Stimulated activated effector memory CD8-positive, alpha-beta T cell treated with anti-CD3 and anti-CD28 coated beads, Interleukin-12 subunit alpha, Interleukin-12 subunit beta, amount 100 ng/mL, for 72 hours (primary cell): ENCODE measurements around the gene ARHGAP33.

ENCODE experiments used
- ATAC-seq: fragments of 150-1000 bp; cut with Tn5 transposase; 2 replicates; pipeline ENCODE4 v1.10.0; 2021
- DNase-seq, 2 donors: peaks; one replicate each; pipeline ENCODE4 v3.0.0; 2021 to 2022; ENCODE audit warnings: low spot score in 2 of 2
- H3K27ac Mint-ChIP-seq: one replicate; pipeline ENCODE4 v1.8.0; 2022; ENCODE audit warnings: mild to moderate bottlenecking, mixed read lengths
- H3K36me3 Mint-ChIP-seq: one replicate; pipeline ENCODE4 v1.8.0; 2022; ENCODE audit warnings: mild to moderate bottlenecking, mixed read lengths
- H3K4me1 Mint-ChIP-seq: one replicate; pipeline ENCODE4 v1.8.0; 2022; ENCODE audit warnings: mixed read lengths
- H3K4me3 Mint-ChIP-seq: one replicate; pipeline ENCODE4 v1.8.0; 2022; ENCODE audit warnings: mild to moderate bottlenecking, mixed read lengths
- H3K9me3 Mint-ChIP-seq: one replicate; pipeline ENCODE4 v1.8.0; 2022; ENCODE audit warnings: mixed read lengths

Gene ARHGAP33

DNA sequence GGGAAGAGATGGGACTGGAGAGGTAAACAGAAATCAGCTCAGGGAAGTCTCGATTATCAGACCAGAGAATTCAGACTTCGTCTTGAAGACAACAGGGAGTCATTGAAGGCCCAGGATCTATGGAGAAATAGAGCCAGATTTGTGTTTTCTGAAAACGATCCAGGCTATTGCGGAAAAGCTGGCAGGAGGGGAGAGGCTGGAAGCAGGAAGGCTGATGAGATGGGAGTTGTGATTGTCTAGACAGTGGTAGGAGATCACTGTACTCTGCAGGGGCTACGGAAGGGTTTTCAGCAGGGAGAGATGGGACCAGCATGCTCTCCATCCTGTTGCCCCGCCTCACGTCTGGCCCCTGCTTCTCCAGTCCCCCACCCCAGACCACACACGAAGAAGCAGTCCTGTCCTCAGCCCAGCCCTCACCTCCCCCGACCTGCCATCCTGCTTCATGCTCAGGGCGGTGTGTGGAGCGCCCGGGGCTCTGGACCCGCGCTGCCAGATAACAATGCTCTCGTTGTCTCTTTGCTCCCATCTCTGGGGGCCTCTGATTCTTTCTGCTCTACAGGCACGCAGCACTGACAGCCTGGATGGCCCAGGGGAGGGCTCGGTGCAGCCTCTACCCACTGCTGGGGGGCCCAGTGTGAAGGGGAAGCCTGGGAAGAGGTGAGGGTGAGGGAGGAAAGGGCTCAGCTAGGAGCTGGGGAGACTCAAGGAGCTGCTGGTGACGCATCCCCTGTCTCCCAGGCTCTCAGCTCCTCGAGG, 1.9 kb downstream of the ARHGAP33 start:
- Mint-ChIP-seq H3K9me3 (no peaks in the 10 kb centered on the region), H3K36me3 (peaks cover 30% of the 10 kb centered on the region), H3K4me3 (peak overlapping the region; percentile 82), H3K4me1 (peaks cover 25% of the 10 kb centered on the region), H3K27ac (peak overlapping the region; percentile 80)
- ATAC-seq = no peak
- DNase-seq = no peak

DNA sequence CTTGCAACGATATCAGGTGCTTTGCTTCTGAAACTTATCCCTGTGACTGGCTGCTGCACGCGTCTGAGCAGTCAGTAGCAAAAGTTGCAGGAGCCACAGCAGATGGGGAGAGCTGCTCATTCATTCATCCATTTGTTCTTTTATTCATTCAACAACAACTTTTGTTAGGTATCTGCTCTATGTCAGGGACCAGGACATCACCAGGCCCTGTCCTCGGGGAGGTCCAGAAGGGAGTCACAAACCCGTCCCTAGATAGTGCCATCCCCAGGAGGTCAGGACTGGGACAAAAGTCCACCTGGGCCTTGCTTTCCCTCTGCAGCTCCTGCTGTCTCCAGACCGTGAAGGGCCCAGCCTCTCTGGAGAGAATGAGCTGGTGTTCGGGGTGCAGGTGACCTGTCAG, 2.6 kb downstream of the ARHGAP33 start:
- Mint-ChIP-seq H3K27ac (no peak overlapping the region), H3K36me3 (peaks cover 30% of the 10 kb centered on the region), H3K9me3 (no peaks in the 10 kb centered on the region), H3K4me1 (peaks cover 25% of the 10 kb centered on the region), H3K4me3 (no peak overlapping the region)
- DNase-seq (no peak), ATAC-seq (no peak)

DNA sequence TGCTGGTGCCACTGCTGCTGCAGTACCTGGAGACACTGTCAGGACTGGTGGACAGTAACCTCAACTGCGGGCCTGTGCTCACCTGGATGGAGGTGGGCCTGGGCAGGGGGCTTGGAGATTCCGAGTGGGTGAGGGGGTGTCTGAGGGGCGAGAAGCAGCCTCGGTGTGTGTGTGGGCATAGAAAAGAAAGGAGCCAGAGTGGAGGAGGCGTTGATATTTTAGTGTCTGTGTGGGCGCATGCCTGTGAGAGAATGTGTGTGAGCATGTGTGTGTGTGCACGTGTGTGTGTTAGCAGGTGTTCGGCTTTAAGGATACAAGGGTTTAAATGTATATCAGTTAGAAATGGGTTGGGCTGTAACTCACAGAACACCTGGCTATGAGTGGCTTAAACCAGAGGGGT, 3.7 kb downstream of the ARHGAP33 start:
- Mint-ChIP-seq H3K9me3 (no peaks in the 10 kb centered on the region), H3K27ac (peak overlapping the region; percentile 40), H3K4me1 (peaks cover 33% of the 10 kb centered on the region), H3K36me3 (peaks cover 30% of the 10 kb centered on the region), H3K4me3 (no peak overlapping the region)
- DNase-seq (no peak), ATAC-seq (no peak)

DNA sequence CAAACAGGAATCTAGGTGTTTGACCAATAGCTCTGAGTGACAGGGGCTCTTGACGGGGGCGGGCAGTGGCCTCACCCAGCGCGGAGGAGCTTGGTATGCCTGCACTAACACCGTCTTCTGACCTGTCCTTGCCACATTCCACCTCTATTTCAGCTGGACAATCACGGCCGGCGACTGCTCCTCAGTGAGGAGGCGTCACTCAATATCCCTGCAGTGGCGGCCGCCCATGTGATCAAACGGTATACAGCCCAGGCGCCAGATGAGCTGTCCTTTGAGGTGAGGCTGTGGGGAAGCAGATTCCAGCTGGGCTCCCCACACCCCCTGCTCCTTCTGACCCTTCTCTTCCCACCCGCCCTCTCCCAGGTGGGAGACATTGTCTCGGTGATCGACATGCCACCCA, 4.7 kb downstream of the ARHGAP33 start:
- H3K4me1 Mint-ChIP-seq = peaks cover 23% of the 10 kb centered on the region
- H3K27ac Mint-ChIP-seq = no peak overlapping the region
- no peak overlapping the region for H3K4me3 Mint-ChIP-seq
- H3K36me3 Mint-ChIP-seq = peaks cover 26% of the 10 kb centered on the region
- H3K9me3 Mint-ChIP-seq = no peaks in the 10 kb centered on the region
- DNase-seq (no peak), ATAC-seq (no peak)

DNA sequence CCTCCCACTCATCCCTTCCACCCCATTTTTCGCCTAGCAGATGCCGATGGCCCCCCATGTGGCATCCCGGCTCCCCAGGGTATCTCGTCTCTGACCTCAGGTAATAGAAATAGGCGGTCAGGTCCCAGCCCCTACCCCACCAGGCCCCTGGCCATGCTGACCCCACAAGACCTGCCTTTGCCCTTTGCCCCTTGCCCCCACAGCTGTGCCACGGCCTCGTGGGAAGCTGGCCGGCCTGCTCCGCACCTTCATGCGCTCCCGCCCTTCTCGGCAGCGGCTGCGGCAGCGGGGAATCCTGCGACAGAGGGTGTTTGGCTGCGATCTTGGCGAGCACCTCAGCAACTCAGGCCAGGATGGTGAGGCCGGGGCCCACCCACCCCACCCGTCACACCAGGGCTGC, 5.4 kb downstream of the ARHGAP33 start:
- Mint-ChIP-seq H3K27ac (no peak overlapping the region), H3K36me3 (peaks cover 24% of the 10 kb centered on the region), H3K4me3 (no peak overlapping the region), H3K9me3 (no peaks in the 10 kb centered on the region), H3K4me1 (peaks cover 22% of the 10 kb centered on the region)
- ATAC-seq = no peak
- no peak for DNase-seq

DNA sequence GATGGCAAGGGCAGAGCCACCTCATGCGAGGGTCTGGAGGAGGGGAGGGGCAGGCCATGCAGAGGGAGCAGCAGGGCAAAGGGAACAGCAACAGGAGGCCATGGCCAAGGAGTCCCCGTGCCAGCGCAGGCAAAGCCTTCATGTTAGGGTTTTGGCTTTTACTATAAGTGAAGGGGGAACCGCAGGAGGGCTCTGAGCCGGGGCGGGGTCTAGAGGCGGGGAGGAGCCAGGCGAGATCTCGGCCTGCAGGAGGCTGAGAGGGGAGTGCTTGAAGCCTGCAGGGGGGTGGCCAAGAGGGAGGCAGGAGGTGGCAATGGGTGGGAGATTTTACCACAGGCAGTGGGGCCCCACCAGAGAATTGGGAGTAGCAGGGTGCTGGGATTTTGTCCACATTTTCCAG, 6.3 kb downstream of the ARHGAP33 start:
- ATAC-seq (no peak), DNase-seq (no peak)
- Mint-ChIP-seq H3K9me3 (no peaks in the 10 kb centered on the region), H3K4me1 (peaks cover 13% of the 10 kb centered on the region), H3K27ac (no peak overlapping the region), H3K36me3 (peaks cover 16% of the 10 kb centered on the region), H3K4me3 (no peak overlapping the region)

DNA sequence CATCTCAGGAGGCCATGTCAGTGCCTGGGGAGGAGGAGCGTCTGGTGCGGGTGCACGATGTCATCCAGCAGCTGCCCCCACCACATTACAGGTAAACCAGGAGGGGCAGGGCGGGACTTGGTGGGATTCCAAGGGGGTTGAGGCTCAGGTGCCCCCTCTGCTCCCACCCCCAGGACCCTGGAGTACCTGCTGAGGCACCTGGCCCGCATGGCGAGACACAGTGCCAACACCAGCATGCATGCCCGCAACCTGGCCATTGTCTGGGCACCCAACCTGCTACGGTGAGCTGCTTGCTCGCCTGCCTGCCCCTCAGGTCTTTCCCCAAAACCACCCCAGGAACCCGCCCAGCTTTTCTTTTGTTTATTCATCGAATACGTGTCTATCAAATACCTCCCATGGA, 7.2 kb downstream of the ARHGAP33 start:
- peak overlapping the region; percentile 5 for H3K27ac Mint-ChIP-seq
- no peak for DNase-seq
- no peak overlapping the region for H3K4me3 Mint-ChIP-seq
- no peaks in the 10 kb centered on the region for H3K9me3 Mint-ChIP-seq
- no peak for ATAC-seq
- peaks cover 8% of the 10 kb centered on the region for H3K4me1 Mint-ChIP-seq
- peaks cover 13% of the 10 kb centered on the region for H3K36me3 Mint-ChIP-seq

DNA sequence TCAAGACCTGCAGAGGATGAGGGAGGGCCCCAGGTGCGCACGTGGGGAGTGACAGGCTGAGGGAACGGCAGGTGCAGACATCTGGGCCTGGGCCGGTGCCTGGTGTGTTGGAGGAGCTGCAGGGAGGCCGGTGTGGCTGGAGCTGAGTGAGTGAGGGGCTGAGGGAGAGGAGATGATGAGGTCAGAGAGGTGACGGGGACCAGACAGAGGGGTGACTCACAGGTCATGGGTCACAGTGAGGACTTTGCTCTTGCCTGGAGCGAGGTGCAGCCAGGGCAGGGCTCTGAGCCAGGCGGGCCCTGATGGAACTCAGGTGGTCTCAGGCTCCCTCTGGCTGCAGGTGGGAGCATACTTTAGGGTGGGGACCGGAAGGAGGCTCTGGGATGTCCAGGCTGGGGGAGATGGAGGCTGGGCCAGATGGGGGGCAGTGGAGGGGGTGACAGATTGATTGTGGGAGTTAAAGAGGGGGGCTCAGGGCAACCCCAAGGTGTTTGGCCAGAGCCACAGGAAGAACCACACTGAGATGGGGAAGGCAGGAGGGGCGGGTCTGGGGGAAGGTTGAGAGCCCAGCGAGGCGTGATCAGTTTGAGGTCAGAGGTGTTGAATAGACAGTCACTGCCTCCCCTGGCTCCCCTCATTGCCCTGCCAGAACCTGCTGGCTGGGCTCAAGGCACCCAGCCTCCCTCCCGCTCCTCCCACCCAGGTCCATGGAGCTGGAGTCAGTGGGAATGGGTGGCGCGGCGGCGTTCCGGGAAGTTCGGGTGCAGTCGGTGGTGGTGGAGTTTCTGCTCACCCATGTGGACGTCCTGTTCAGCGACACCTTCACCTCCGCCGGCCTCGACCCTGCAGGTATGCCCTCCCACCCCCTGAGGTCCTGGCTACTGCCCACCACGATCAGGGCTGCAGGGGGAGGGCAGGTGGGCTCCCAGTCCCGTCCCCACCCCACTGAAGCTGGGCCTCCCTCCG, 8.4 kb downstream of the ARHGAP33 start:
- H3K9me3 Mint-ChIP-seq = no peaks in the 10 kb centered on the region
- peaks cover 8% of the 10 kb centered on the region for H3K4me1 Mint-ChIP-seq
- DNase-seq = no peak
- no peak overlapping the region for H3K4me3 Mint-ChIP-seq
- ATAC-seq = no peak
- peak overlapping the region; percentile 5 for H3K27ac Mint-ChIP-seq
- peaks cover 13% of the 10 kb centered on the region for H3K36me3 Mint-ChIP-seq

DNA sequence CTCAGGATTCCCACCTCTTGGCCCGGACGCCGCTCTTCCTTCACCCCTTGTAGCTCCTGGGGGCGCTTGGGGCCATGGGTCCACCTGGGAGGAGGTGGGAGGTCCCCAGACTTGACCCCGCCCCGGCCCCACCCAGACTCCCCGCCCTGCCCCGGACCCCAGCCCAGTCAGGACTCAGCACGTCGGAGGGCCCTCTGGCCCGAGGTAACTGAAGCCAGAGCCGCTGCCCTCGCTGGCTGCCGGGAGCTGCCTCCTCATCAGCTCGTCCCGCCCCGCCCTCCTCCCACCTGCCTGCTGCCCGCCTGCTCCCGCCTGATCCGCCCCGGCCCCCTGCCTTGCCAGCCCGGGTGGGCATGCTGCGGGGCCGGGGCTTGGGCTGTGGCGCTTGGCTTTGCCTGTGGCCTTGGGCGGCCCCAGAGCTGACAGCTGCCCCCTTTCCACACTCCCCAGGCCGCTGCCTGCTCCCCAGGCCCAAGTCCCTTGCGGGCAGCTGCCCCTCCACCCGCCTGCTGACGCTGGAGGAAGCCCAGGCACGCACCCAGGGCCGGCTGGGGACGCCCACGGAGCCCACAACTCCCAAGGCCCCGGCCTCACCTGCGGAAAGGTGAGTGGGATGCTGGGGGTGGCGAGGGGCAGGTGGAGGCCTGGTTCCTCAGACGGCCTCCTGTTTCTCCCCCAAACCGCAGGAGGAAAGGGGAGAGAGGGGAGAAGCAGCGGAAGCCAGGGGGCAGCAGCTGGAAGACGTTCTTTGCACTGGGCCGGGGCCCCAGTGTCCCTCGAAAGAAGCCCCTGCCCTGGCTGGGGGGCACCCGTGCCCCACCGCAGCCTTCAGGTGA, 9.4 kb downstream of the ARHGAP33 start:
- no peak for ATAC-seq
- H3K9me3 Mint-ChIP-seq = no peaks in the 10 kb centered on the region

DNA sequence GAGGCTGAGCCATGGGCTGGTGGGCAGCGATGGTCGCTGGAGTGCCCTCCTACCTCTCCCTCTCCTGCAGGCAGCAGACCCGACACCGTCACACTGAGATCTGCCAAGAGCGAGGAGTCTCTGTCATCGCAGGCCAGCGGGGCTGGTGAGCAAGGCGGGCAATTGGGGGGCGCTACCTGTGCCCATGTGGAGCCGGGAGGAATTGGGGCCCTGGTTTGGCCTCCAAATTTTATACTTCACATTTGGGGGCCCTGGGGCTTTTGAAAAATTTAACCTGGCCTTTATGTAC, 9.9 kb downstream of the ARHGAP33 start:
- DNase-seq (no peak), ATAC-seq (no peak)
- Mint-ChIP-seq H3K36me3 (peaks cover 6% of the 10 kb centered on the region), H3K4me1 (peaks cover 8% of the 10 kb centered on the region), H3K9me3 (no peaks in the 10 kb centered on the region), H3K4me3 (no peak overlapping the region), H3K27ac (no peak overlapping the region)

More for the DNA sequence above, 9.4 kb downstream of the ARHGAP33 start:
- H3K27ac Mint-ChIP-seq = no peak overlapping the region
- no peak for DNase-seq
- H3K4me3 Mint-ChIP-seq = no peak overlapping the region
- H3K36me3 Mint-ChIP-seq = peaks cover 9% of the 10 kb centered on the region
- peaks cover 8% of the 10 kb centered on the region for H3K4me1 Mint-ChIP-seq

DNA sequence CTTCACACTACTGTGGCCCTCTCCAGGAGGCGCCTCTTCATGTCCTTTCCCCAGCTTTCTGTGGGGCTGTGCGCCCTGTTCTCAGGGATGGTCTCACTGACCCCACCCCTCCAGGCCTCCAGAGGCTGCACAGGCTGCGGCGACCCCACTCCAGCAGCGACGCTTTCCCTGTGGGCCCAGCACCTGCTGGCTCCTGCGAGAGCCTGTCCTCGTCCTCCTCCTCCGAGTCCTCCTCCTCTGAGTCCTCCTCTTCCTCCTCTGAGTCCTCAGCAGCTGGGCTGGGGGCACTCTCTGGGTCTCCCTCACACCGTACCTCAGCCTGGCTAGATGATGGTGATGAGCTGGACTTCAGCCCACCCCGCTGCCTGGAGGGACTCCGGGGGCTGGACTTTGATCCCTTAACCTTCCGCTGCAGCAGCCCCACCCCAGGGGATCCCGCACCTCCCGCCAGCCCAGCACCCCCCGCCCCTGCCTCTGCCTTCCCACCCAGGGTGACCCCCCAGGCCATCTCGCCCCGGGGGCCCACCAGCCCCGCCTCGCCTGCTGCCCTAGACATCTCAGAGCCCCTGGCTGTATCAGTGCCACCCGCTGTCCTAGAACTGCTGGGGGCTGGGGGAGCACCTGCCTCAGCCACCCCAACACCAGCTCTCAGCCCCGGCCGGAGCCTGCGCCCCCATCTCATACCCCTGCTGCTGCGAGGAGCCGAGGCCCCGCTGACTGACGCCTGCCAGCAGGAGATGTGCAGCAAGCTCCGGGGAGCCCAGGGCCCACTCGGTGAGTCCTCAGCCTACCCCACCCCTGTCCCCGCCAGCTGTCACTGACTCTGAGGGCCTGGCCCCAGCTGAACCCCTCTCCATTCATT, 11.2 kb downstream of the ARHGAP33 start:
- Mint-ChIP-seq H3K27ac (no peak overlapping the region), H3K4me3 (no peak overlapping the region), H3K9me3 (no peaks in the 10 kb centered on the region), H3K36me3 (peaks cover 2% of the 10 kb centered on the region), H3K4me1 (peaks cover 8% of the 10 kb centered on the region)
- DNase-seq (no peak), ATAC-seq (no peak)

DNA sequence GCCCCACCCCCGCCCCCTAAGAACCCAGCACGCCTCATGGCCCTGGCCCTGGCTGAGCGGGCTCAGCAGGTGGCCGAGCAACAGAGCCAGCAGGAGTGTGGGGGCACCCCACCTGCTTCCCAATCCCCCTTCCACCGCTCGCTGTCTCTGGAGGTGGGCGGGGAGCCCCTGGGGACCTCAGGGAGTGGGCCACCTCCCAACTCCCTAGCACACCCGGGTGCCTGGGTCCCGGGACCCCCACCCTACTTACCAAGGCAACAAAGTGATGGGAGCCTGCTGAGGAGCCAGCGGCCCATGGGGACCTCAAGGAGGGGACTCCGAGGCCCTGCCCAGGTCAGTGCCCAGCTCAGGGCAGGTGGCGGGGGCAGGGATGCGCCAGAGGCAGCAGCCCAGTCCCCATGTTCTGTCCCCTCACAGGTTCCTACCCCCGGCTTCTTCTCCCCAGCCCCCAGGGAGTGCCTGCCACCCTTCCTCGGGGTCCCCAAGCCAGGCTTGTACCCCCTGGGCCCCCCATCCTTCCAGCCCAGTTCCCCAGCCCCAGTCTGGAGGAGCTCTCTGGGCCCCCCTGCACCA, 11.9 kb downstream of the ARHGAP33 start:
- no peak for DNase-seq
- Mint-ChIP-seq H3K36me3 (no peaks in the 10 kb centered on the region), H3K4me1 (peaks cover 8% of the 10 kb centered on the region), H3K27ac (no peak overlapping the region), H3K4me3 (no peak overlapping the region), H3K9me3 (no peaks in the 10 kb centered on the region)
- ATAC-seq = no peak

DNA sequence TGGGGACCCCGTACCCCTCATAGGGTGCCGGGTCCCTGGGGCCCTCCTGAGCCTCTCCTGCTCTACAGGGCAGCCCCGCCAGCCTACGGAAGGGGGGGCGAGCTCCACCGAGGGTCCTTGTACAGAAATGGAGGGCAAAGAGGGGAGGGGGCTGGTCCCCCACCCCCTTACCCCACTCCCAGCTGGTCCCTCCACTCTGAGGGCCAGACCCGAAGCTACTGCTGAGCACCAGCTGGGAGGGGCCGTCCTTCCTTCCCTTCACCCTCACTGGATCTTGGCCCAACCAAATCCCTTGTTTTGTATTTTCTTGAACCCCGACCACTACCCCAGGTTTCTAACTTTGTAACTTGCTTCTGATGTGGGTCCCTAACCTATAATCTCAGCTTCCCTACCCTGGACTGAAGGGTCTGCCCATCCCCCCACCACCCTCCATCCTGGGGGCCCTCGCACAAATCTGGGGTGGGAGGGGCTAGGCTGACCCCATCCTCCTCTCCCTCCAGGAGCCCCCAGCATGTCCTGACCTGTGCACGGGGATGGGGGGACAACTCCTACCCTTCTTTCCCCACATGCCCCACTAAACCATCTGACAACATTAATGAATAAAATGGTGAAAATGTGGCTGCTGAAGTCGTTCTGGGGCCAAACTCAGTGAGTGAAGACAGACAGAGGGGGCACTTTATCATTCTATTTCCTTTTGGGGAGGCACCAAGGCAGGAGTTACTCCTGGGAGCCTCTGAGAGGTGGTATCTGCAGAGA, 13.0 kb downstream of the ARHGAP33 start:
- no peak for DNase-seq
- H3K4me3 Mint-ChIP-seq = no peak overlapping the region

More for the DNA sequence above, 13.0 kb downstream of the ARHGAP33 start:
- no peaks in the 10 kb centered on the region for H3K36me3 Mint-ChIP-seq
- no peak for ATAC-seq
- no peak overlapping the region for H3K27ac Mint-ChIP-seq
- peaks cover 4% of the 10 kb centered on the region for H3K4me1 Mint-ChIP-seq
- H3K9me3 Mint-ChIP-seq = no peaks in the 10 kb centered on the region
